PC-3 (cell line): Measurements from ENCODE around the gene PVR.

Experiments used
- EZH2 ChIP-seq: fragments of 300-600 bp; sonication (generic); IDR thresholded peaks from one replicate; pipeline ENCODE4 v1.6.1; 2017; ENCODE audit warnings: antibody characterized with exemption, mild to moderate bottlenecking, low read length; ENCODE audit not compliant: unreplicated experiment
- TF ChIP-seq, protein P1 (sequence below): fragments of 300-600 bp; sonication (generic); conservative IDR thresholded peaks from 2 replicates; pipeline ENCODE4 v1.5.1; 2017; ENCODE audit warnings: antibody characterized with exemption, low read depth, mild to moderate bottlenecking, low read length

GRCh38 chr19:44689290-44690130 is 45.8 kb downstream of the PVR start:
- TF ChIP-seq, protein P1, sequence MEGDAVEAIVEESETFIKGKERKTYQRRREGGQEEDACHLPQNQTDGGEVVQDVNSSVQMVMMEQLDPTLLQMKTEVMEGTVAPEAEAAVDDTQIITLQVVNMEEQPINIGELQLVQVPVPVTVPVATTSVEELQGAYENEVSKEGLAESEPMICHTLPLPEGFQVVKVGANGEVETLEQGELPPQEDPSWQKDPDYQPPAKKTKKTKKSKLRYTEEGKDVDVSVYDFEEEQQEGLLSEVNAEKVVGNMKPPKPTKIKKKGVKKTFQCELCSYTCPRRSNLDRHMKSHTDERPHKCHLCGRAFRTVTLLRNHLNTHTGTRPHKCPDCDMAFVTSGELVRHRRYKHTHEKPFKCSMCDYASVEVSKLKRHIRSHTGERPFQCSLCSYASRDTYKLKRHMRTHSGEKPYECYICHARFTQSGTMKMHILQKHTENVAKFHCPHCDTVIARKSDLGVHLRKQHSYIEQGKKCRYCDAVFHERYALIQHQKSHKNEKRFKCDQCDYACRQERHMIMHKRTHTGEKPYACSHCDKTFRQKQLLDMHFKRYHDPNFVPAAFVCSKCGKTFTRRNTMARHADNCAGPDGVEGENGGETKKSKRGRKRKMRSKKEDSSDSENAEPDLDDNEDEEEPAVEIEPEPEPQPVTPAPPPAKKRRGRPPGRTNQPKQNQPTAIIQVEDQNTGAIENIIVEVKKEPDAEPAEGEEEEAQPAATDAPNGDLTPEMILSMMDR: peak; percentile 79
- TF ChIP-seq EZH2: no peak
